C1 segment of cervical spinal cord (tissue), 14 donors: ENCODE results near the gene CHRNB1.

Experiments
- DNase-seq, 14 donors: peaks; one replicate each; lab custom pipeline; 2025; lab: John Stamatoyannopoulos, UW

CHRNB1 gene

DNA sequence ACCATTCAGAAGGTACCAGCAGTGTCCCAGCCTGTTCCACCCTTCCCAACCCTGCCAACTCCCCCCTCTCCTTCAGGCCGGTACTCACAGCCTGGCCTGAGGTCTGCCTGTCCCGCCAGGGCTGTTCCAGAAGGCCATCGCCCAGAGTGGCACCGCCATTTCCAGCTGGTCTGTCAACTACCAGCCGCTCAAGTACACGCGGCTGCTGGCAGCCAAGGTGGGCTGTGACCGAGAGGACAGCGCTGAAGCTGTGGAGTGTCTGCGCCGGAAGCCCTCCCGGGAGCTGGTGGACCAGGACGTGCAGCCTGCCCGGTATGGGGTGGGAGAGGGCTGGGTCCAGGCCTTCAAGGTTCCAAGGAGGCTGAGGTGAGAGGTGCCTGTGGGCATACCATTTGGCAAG lies 30.0 kb upstream of the CHRNB1 start:
- DNase-seq, result no peak

- no peak for DNase-seq
Observed at GRCh38 chr17:7415784-7416183, 29.1 kb upstream of the CHRNB1 start.

DNA sequence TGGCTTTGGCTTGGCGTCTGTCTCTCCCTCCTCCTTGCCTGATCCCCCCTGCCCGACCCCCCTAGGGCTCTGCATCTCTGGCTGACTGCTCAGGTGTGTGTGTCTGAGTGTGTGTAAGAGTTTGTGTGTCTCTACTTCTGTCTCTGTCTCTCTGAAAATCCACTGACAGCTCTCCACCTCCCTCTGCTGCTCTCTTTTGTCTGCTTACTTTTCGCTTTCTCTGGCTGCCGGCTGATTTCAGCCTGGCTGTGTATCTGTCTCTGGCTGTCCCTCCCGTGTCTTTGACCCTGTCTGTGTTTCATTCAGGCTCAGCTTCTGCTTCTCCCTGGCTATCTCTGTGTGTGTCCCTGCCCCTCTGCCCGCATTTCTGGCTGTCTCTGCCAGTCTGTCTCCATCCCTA lies 28.5 kb upstream of the CHRNB1 start:
- DNase-seq, result no peak

- no peak for DNase-seq
Observed at GRCh38 chr17:7417056-7417655, 27.7 kb upstream of the CHRNB1 start.

DNA sequence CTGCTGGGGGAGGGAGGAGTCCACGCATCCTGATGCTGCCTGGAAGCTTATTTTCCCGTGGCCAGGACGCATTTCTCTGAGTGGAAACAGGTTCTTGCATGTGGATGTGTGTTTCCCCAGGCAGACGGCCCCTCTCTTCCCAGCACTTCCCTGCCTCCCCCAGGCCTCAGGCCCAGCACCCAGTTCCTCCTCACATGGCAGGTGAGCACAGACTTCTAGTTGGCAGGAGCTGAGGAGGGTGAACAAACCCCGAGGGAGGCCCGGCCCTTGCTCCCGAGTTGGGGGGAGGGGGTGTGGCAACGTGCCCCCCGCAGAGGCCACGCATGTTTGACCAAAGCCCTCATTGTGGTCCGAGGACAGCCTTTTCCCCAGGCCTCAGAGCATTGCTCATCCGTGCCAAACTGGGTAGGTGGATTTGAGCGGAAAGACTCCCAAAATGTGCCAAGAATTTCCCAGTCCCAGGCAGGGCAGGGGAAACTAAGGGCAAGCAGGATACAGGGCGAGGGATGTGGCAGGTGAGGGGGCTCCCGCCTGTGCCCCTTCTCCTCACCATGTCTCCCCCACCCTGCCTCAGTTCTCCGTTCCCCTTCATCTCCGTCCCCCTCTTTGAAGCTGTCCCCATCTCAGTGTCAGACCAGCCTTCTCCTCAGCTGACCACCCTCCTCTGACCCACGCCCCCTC lies 26.2 kb upstream of the CHRNB1 start:
- DNase-seq, result peak in 1 of 14 donors; percentile 16

- no peak for DNase-seq
Observed at GRCh38 chr17:7419819-7420610, 24.8 kb upstream of the CHRNB1 start, which contains the start of gene SPEM1. TSS of gene SPEM1 (plus strand) at chr17:7420324. CDS start at chr17:7420385, 61 bp downstream.

- no peak for DNase-seq
Observed at GRCh38 chr17:7421186-7421585, 23.7 kb upstream of the CHRNB1 start.

- no peak for DNase-seq
Observed at GRCh38 chr17:7423679-7424078, 21.2 kb upstream of the CHRNB1 start.

- DNase-seq, result no peak
Observed at GRCh38 chr17:7425316-7425715, 19.5 kb upstream of the CHRNB1 start, which contains the start of gene SPEM2. TSS of gene SPEM2 (plus strand) at chr17:7425616. CDS start at chr17:7425689, 73 bp downstream.

DNA sequence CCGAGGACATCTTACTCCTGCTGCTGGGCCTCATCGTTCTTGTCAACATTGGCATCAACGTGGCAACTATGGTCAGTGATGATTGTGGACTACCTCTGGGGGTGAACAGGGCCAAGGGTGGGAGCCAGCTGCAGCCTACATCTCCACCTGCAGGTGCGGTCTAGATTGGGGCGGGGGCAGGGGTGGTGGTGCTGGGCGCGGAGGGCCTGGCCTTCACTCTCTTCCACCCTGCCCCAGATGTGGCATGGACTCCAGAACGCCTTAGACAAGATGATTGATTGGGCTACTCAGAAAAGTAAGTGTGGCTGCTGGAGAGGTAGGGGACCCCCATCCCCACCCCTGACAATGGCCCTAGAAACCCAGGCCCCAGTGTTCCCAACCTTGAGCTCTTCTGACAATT lies 19.1 kb upstream of the CHRNB1 start:
- no peak for DNase-seq

DNA sequence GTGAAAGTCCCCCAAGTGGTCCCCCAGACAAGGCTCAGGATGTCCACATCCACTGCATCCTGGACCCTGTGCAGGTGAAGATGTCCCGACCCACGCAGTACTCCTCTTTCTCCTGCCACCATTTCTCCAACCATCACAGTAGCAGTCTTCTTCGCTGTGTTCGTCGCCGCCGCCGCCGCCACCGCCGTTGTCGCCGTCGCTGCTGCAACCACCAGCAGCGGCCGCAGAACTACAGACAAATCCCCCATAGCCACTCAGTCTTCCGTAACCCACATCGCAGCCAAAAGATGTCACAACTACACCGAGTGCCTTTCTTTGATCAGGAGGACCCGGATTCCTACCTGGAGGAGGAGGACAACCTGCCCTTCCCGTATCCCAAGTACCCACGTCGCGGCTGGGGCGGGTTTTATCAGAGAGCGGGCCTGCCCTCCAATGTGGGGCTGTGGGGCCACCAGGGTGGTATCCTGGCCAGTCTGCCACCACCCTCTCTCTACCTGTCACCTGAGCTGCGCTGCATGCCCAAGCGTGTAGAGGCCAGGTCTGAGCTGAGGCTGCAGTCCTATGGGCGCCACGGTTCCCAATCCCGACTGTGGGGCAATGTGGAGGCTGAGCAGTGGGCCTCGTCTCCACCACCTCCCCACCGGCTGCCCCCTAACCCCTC lies 18.5 kb upstream of the CHRNB1 start:
- no peak for DNase-seq

- DNase-seq, result no peak
Observed at GRCh38 chr17:7426896-7427489, 17.9 kb upstream of the CHRNB1 start.

DNA sequence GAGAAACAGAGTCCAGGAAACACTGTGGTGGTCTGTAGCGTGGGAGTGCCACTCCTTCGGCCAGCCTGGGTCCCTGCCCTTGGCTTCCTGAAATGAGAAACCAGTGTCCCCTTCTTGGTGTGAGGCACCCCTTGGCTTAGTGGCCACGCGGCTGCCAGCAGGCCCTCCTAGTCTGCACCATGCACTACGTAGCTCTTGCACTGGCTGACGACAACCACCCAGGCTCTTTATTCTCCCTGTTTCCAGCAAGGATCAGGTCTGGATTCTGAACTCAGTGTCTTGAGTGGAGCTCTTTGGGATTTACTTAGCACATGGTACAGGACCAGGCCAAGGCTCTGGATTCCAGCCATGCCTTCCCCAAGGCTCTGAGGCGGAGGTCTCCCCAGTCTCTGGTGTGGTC lies 17.3 kb upstream of the CHRNB1 start:
- DNase-seq, result no peak

GRCh38 chr17:7428557-7428956 lies 16.3 kb upstream of the CHRNB1 start, which contains the start of gene SPEM3:
TSS of gene SPEM3 (plus strand) at chr17:7428857. CDS start at chr17:7428903, 46 bp downstream.
- DNase-seq, result no peak

DNA sequence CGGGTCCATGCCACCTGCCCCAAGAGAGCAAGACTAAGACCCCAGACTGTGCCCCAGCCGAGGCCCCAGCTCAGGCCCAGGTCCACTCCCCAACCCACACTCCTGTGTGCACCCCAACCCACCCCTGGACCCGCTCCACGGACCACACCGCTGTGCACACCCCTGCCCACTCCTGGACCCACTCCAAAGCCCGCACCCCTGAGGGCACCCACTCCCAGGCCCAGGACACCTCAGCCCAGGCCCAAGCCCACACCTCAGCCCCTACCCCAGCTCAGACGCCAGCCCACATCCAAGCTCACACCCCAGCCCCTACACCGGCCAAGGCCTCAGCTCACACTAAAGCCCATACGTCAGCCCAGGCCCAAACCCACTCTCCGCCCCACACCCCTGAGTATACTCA lies 15.1 kb upstream of the CHRNB1 start:
- no peak for DNase-seq

- no peak for DNase-seq
Observed at GRCh38 chr17:7431231-7431630, 13.6 kb upstream of the CHRNB1 start.

DNA sequence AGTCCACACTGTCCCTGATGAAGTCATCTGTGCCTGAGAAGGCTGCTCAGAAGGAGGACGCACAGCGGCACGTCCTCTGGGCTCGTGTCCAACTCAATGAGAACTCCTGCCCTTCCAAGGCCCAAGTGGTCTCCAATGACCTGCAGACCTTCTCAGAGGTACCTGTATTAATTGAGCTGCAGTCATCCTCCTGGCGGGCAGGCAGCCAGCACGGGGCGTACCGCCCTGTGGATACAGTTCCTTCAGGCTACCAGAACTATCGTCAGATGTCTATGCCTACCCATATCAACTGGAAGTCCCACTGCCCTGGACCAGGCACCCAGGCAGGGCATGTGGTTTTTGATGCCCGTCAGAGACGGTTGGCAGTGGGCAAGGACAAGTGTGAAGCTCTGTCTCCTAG lies 12.6 kb upstream of the CHRNB1 start:
- DNase-seq, result no peak

GRCh38 chr17:7435676-7436555 lies 8.9 kb upstream of the CHRNB1 start:
- peak in 3 of 14 donors; percentile 30 to 35 (median 32) for DNase-seq

- peak in 9 of 14 donors; percentile 15 to 81 (median 43) for DNase-seq
Observed at GRCh38 chr17:7436556-7437368, 8.1 kb upstream of the CHRNB1 start.
